HCT116 (cell line): Measurements from ENCODE around the gene TLR9. TPM values are rescaled to one million over a fixed set of nuclear protein-coding genes. Genes with fewer than 3 reads are reported as not detected.

Experiments used
- ATAC-seq: fragments of 200-7000 bp; cut with Tn5 transposase; 2 replicates; pipeline ENCODE4 v1.9.1; 2020; ENCODE audit warnings: mild to moderate bottlenecking, moderate library complexity
- BruUV-seq: library from RNA; stranded (reverse); fragments of 400-500 nt; replicated peaks from 2 replicates; lab custom pipeline; 2021; lab: Mats Ljungman, UMichigan
- CTCF ChIA-PET: fragments of 300-600 bp; sonication (Branson Sonifier 250); formaldehyde crosslinking; loops from one replicate; lab custom pipeline; 2021; ENCODE audit warnings: antibody characterized with exemption; lab: Charles Lee
- POLR2A ChIA-PET: fragments of 300-600, 350-600 bp; sonication (Branson Sonifier 250); formaldehyde crosslinking; loops from one replicate; lab custom pipeline; 2021; ENCODE audit warnings: antibody characterized with exemption; lab: Charles Lee
- RAD21 ChIA-PET, 2 experiments: fragments of 300-600 bp; sonication (Branson Sonifier 250); formaldehyde crosslinking; loops; one replicate each; lab custom pipeline; 2023; ENCODE audit warnings: low total read pairs in 2 of 2; ENCODE audit not compliant: uncharacterized antibody in 2 of 2, unreplicated experiment in 2 of 2, low non-redundant PET in 1 of 2; lab: Charles Lee
- DNase-seq: peaks from one replicate; pipeline ENCODE4 v3.0.0-alpha.2; 2010; ENCODE audit warnings: low read depth, low spot score
- H2AFZ ChIP-seq: fragments of 200-600 bp; shearing (Covaris generic), sonication (generic); 2 replicates; pipeline ENCODE4 v1.6.1; 2017; ENCODE audit warnings: low read depth, mixed run types, mixed read lengths, antibody characterized with exemption, low read length; ENCODE audit not compliant: poor library complexity, severe bottlenecking
- H3K27ac ChIP-seq: 2 replicates; pipeline ENCODE4 v1.5.1; 2012; ENCODE audit warnings: low read depth, low read length
- H3K27me3 ChIP-seq: fragments of 200-600 bp; sonication (generic); 2 replicates; pipeline ENCODE4 v1.6.1; 2016; ENCODE audit warnings: mixed run types, low read length, mixed read lengths; ENCODE audit not compliant: insufficient read depth
- H3K36me3 ChIP-seq, 2 experiments: fragments of 200-500 bp in 1 of 2; fragments of 200-600 bp in 1 of 2; sonication (Bioruptor generic) in 1 of 2; sonication (generic) in 1 of 2; 2 replicates each; pipeline versions ENCODE4 v1.5.1 to v1.6.1; 2014 to 2016; ENCODE audit warnings: low read length in 2 of 2, inconsistent platforms in 1 of 2, mixed read lengths in 1 of 2, mixed run types in 1 of 2; ENCODE audit not compliant: insufficient read depth in 2 of 2, control insufficient read depth in 1 of 2
- H3K4me1 ChIP-seq, 2 experiments: fragments of 200-600 bp in 1 of 2; sonication (generic) in 1 of 2; 2 replicates each; pipeline versions ENCODE4 v1.5.1 to v1.6.1; 2012 to 2017; ENCODE audit warnings: low read length in 2 of 2, inconsistent platforms in 1 of 2, mild to moderate bottlenecking in 1 of 2, mixed read lengths in 1 of 2, mixed run types in 1 of 2, moderate library complexity in 1 of 2; ENCODE audit not compliant: insufficient read depth in 2 of 2, control insufficient read depth in 1 of 2
- H3K4me2 ChIP-seq: fragments of 200-600 bp; sonication (generic); 2 replicates; pipeline ENCODE4 v1.6.1; 2017; ENCODE audit warnings: mixed run types, low read length, mixed read lengths
- H3K4me3 ChIP-seq, 2 experiments: fragments of 200-600 bp in 1 of 2; sonication (generic) in 1 of 2; replicated peaks in 1 of 2; 2 replicates each; pipeline ENCODE4 v1.5.1; 2011 to 2016; ENCODE audit warnings: low read length in 2 of 2, control low read depth in 1 of 2, low read depth in 1 of 2, mild to moderate bottlenecking in 1 of 2, mixed read lengths in 1 of 2, mixed run types in 1 of 2
- H3K79me2 ChIP-seq: fragments of 200-600 bp; sonication (generic); 2 replicates; pipeline ENCODE4 v1.6.1; 2017; ENCODE audit warnings: mild to moderate bottlenecking, mixed run types, low read length, moderate library complexity, mixed read lengths; ENCODE audit not compliant: insufficient read depth
- H3K9ac ChIP-seq: fragments of 200-600 bp; sonication (generic); 2 replicates; pipeline ENCODE4 v1.6.1; 2016; ENCODE audit warnings: low read length, mixed read lengths
- H3K9me2 ChIP-seq: fragments of 200-600 bp; sonication (generic), shearing (Covaris generic); 2 replicates; pipeline ENCODE4 v1.6.1; 2017; ENCODE audit warnings: mixed run types, mild to moderate bottlenecking, moderate library complexity; ENCODE audit not compliant: insufficient read depth
- H3K9me3 ChIP-seq, 2 experiments: fragments of 200-500 bp in 1 of 2; fragments of 200-600 bp in 1 of 2; sonication (Bioruptor generic) in 1 of 2; sonication (generic) in 1 of 2; 2 replicates each; pipeline ENCODE4 v1.6.1; 2014 to 2017; ENCODE audit warnings: low read length in 2 of 2, mixed read lengths in 2 of 2, inconsistent platforms in 1 of 2, low read depth in 1 of 2, mild to moderate bottlenecking in 1 of 2, mixed run types in 1 of 2, moderate library complexity in 1 of 2; ENCODE audit not compliant: control insufficient read depth in 1 of 2, insufficient read depth in 1 of 2
- H4K20me1 ChIP-seq: fragments of 200-600 bp; sonication (generic), shearing (Covaris generic); 2 replicates; pipeline ENCODE4 v1.6.1; 2017; ENCODE audit warnings: mixed run types, mild to moderate bottlenecking, moderate library complexity; ENCODE audit not compliant: insufficient read depth
- CBX3 ChIP-seq: IDR thresholded peaks from 2 replicates; pipeline ENCODE4 v1.6.1; 2012; ENCODE audit warnings: low read depth
- CEBPB ChIP-seq: IDR thresholded peaks from 2 replicates; pipeline ENCODE4 v1.6.1; 2012; ENCODE audit warnings: low read depth
- ELF1 ChIP-seq: IDR thresholded peaks from 2 replicates; pipeline ENCODE4 v1.6.1; 2012; ENCODE audit warnings: low read depth, borderline replicate concordance
- EZH2 ChIP-seq: fragments of 200-600 bp; sonication (generic); IDR thresholded peaks from 2 replicates; pipeline ENCODE4 v1.6.1; 2017; ENCODE audit warnings: antibody characterized with exemption, mixed run types
- EZH2phosphoT487 ChIP-seq: fragments of 200-600 bp; IDR thresholded peaks from 2 replicates; pipeline ENCODE4 v1.6.1; 2018; ENCODE audit warnings: antibody characterized with exemption, borderline replicate concordance
- JUND ChIP-seq: IDR thresholded peaks from 2 replicates; pipeline ENCODE4 v1.6.1; 2012
- POLR2AphosphoS5 ChIP-seq: IDR thresholded peaks from 2 replicates; pipeline ENCODE4 v1.6.1; 2011; ENCODE audit warnings: mild to moderate bottlenecking, low read depth, low read length, moderate library complexity
- RAD21 ChIP-seq: IDR thresholded peaks from 2 replicates; pipeline ENCODE4 v1.6.1; 2012; ENCODE audit warnings: low read depth, mild to moderate bottlenecking
- SIN3A ChIP-seq: IDR thresholded peaks from 2 replicates; pipeline ENCODE4 v1.6.1; 2012; ENCODE audit warnings: low read depth
- SP1 ChIP-seq: IDR thresholded peaks from 2 replicates; pipeline ENCODE4 v1.6.1; 2012; ENCODE audit warnings: low read depth
- TCF7L2 ChIP-seq: IDR thresholded peaks from 2 replicates; pipeline ENCODE4 v1.7.0; 2011; ENCODE audit warnings: borderline replicate concordance, inconsistent platforms; ENCODE audit not compliant: insufficient read depth, insufficient read length; ENCODE audit errors: extremely low read depth
- YY1 ChIP-seq: IDR thresholded peaks from 2 replicates; pipeline ENCODE4 v1.6.1; 2011; ENCODE audit warnings: low read length, low read depth, moderate library complexity, mild to moderate bottlenecking; ENCODE audit not compliant: insufficient replicate concordance; ENCODE audit errors: extremely low read depth
- ZFX ChIP-seq: fragments of 450-650 bp; IDR thresholded peaks from 2 replicates; pipeline ENCODE4 v1.6.1; 2017
- ZNF274 ChIP-seq: fragments of 200-500 bp; sonication (Bioruptor generic); IDR thresholded peaks from 2 replicates; pipeline ENCODE4 v1.6.1; 2014; ENCODE audit warnings: mild to moderate bottlenecking, low read depth, low read length, inconsistent platforms
- intact Hi-C: fragments of 100-400 bp; cut with micrococcal nuclease; formaldehyde crosslinking; loops from 2 replicates; pipeline ENCODE4 v1.10.0; 2022
- total RNA-seq: library from RNA; stranded (reverse); gene quantifications from one replicate; pipeline ENCODE4 v1.2.1, GENCODE V29; 2021; ENCODE audit not compliant: unreplicated experiment
- TF ChIP-seq, protein P1 (sequence below): IDR thresholded peaks from 2 replicates; pipeline ENCODE4 v1.6.1; 2012; ENCODE audit warnings: low read depth
- TF ChIP-seq, protein P2 (sequence below): IDR thresholded peaks from 2 replicates; pipeline ENCODE4 v1.6.1; 2012
- TF ChIP-seq, protein P3 (sequence below): IDR thresholded peaks from 2 replicates; pipeline ENCODE4 v1.6.1; 2011; ENCODE audit warnings: mild to moderate bottlenecking, low read length, moderate library complexity; ENCODE audit not compliant: insufficient replicate concordance; ENCODE audit errors: extremely low read depth

TLR9 gene
- total RNA-seq, 1 experiment from 2014 or later, result 0.15 TPM

DNA sequence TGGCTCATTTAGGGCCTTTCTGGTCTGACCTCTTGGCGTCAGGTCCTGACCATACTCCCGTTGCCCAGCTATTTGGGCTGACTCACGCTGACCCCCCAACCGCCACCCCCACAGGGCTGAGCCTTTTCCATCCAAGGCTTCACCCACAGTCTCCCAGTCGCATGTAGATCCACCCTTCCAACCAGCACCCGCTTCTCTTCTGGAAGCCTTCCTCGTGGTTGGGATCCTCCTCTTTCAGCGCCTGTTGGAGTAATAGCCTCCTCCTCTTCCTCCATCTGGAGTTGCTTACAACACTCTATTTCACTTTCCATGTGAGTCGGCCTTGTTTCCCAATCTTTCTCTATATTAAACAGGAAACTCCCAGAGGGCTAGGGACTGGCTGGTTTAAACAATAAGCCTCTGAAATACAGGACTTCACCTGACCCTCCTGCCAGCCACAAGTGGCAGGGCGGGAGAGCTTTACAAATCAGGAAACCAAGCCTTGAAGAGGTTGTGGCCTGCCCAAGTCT lies 29.6 kb downstream of the TLR9 start:
- H3K9me3 ChIP-seq, result no peaks in the 10 kb centered on the region
- H3K79me2 ChIP-seq, result peaks cover 25% of the 10 kb centered on the region
- no peak overlapping the region for H3K9ac ChIP-seq
- TF ChIP-seq CBX3, result no peak
- no peak for TF ChIP-seq ZFX
- TF ChIP-seq YY1, result no peak
- TF ChIP-seq JUND, result no peak
- no peak for TF ChIP-seq ELF1
- TF ChIP-seq ZNF274, result no peak
- no peak for TF ChIP-seq SIN3A
- TF ChIP-seq, protein P1, sequence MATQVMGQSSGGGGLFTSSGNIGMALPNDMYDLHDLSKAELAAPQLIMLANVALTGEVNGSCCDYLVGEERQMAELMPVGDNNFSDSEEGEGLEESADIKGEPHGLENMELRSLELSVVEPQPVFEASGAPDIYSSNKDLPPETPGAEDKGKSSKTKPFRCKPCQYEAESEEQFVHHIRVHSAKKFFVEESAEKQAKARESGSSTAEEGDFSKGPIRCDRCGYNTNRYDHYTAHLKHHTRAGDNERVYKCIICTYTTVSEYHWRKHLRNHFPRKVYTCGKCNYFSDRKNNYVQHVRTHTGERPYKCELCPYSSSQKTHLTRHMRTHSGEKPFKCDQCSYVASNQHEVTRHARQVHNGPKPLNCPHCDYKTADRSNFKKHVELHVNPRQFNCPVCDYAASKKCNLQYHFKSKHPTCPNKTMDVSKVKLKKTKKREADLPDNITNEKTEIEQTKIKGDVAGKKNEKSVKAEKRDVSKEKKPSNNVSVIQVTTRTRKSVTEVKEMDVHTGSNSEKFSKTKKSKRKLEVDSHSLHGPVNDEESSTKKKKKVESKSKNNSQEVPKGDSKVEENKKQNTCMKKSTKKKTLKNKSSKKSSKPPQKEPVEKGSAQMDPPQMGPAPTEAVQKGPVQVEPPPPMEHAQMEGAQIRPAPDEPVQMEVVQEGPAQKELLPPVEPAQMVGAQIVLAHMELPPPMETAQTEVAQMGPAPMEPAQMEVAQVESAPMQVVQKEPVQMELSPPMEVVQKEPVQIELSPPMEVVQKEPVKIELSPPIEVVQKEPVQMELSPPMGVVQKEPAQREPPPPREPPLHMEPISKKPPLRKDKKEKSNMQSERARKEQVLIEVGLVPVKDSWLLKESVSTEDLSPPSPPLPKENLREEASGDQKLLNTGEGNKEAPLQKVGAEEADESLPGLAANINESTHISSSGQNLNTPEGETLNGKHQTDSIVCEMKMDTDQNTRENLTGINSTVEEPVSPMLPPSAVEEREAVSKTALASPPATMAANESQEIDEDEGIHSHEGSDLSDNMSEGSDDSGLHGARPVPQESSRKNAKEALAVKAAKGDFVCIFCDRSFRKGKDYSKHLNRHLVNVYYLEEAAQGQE, result no peak
- no peak for TF ChIP-seq EZH2
- no peak for TF ChIP-seq SP1
- TF ChIP-seq, protein P2, sequence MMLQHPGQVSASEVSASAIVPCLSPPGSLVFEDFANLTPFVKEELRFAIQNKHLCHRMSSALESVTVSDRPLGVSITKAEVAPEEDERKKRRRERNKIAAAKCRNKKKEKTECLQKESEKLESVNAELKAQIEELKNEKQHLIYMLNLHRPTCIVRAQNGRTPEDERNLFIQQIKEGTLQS, result no peak
- no peak for TF ChIP-seq EZH2phosphoT487
- no peak for TF ChIP-seq POLR2AphosphoS5
- TF ChIP-seq, protein P3, sequence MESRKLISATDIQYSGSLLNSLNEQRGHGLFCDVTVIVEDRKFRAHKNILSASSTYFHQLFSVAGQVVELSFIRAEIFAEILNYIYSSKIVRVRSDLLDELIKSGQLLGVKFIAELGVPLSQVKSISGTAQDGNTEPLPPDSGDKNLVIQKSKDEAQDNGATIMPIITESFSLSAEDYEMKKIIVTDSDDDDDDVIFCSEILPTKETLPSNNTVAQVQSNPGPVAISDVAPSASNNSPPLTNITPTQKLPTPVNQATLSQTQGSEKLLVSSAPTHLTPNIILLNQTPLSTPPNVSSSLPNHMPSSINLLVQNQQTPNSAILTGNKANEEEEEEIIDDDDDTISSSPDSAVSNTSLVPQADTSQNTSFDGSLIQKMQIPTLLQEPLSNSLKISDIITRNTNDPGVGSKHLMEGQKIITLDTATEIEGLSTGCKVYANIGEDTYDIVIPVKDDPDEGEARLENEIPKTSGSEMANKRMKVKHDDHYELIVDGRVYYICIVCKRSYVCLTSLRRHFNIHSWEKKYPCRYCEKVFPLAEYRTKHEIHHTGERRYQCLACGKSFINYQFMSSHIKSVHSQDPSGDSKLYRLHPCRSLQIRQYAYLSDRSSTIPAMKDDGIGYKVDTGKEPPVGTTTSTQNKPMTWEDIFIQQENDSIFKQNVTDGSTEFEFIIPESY, result no peak
- TF ChIP-seq RAD21, result no peak
- no peak for TF ChIP-seq TCF7L2
- no peak for TF ChIP-seq CEBPB
- DNase-seq, result no peak
- no peak overlapping the region for H3K4me2 ChIP-seq
- no peak overlapping the region for H3K4me3 ChIP-seq
- H3K27ac ChIP-seq, result no peak overlapping the region
- CTCF ChIA-PET, result interaction anchor here (1.9 kb wide), 1 partner anchor 25 kb away, joined by 7 read pairs; no protein-coding TSS in a partner anchor
- H2AFZ ChIP-seq, result no peak overlapping the region
- peaks cover 4 to 11% of the 10 kb centered on the region in 2 experiments; a peak in 3 of 4 replicates for H3K36me3 ChIP-seq
- RAD21 ChIA-PET, result no interaction called here
- no TSS peak for BruUV-seq
- no peaks in the 10 kb centered on the region for H4K20me1 ChIP-seq
- H3K27me3 ChIP-seq, result no peaks in the 10 kb centered on the region
- POLR2A ChIA-PET, result no interaction called here
- intact Hi-C loops, result no loop called here
- ATAC-seq, result no peak
- no peaks in the 10 kb centered on the region for H3K9me2 ChIP-seq
- H3K4me1 ChIP-seq, result peaks cover 9 to 33% of the 10 kb centered on the region in 2 experiments
